Adrenal gland (tissue), 5 donors: Measurements from ENCODE around the gene ERBB4.

Experiments
- POLR2A ChIP-seq, 2 donors: fragments of 450-650 bp; IDR thresholded peaks; one replicate each; pipeline ENCODE4 v1.6.1; 2017; ENCODE audit warnings: antibody characterized with exemption in 2 of 2, mild to moderate bottlenecking in 2 of 2, moderate library complexity in 1 of 2
- TF ChIP-seq, protein P1 (sequence below), 6 experiments: fragments of 450-650 bp in 4 of 6; fragments of 200-600 bp in 2 of 6; sonication (generic) in 1 of 6; IDR thresholded peaks; 1 replicate in 5 of 6; 2 replicates in 1 of 6; pipeline versions ENCODE4 v1.5.1 to v1.8.0; 2016 to 2021; ENCODE audit warnings: antibody characterized with exemption in 6 of 6, mild to moderate bottlenecking in 2 of 6, moderate library complexity in 1 of 6
- donor health status: DM: no; HTN: no; CAD: no.

DNA sequence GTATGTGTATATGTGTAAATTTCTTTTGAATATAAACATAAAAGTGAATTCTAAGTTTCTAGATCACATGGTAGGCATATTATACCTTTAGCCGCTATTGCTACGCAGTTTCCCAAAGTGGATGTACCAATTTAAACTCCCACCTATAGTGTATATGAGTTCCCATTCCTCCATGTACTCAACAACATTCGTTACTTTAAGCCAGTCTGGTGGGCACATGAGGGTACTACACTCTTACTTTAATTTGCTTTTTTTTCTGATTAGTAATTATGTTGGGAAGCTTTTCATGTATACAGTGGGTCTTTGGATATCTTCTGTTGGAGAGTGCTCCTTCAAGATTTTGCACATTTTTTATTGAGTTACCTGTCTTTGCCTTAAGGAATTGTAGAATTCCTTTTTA is 683.8 kb downstream of the ERBB4 start:
- TF ChIP-seq POLR2A (IDR thresholded peaks at IDR 0.05): no peak
- TF ChIP-seq, protein P1, sequence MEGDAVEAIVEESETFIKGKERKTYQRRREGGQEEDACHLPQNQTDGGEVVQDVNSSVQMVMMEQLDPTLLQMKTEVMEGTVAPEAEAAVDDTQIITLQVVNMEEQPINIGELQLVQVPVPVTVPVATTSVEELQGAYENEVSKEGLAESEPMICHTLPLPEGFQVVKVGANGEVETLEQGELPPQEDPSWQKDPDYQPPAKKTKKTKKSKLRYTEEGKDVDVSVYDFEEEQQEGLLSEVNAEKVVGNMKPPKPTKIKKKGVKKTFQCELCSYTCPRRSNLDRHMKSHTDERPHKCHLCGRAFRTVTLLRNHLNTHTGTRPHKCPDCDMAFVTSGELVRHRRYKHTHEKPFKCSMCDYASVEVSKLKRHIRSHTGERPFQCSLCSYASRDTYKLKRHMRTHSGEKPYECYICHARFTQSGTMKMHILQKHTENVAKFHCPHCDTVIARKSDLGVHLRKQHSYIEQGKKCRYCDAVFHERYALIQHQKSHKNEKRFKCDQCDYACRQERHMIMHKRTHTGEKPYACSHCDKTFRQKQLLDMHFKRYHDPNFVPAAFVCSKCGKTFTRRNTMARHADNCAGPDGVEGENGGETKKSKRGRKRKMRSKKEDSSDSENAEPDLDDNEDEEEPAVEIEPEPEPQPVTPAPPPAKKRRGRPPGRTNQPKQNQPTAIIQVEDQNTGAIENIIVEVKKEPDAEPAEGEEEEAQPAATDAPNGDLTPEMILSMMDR (IDR thresholded peaks at IDR 0.05): no peak
